Epithelial cell of esophagus (primary cell): ENCODE data around the gene JSRP1.

Source experiments
- DNase-seq: peaks from one replicate; pipeline ENCODE4 v3.0.0; 2010; ENCODE audit warnings: low read depth
- H3K4me3 ChIP-seq: 2 replicates; pipeline ENCODE4 v1.5.1; 2011; ENCODE audit warnings: mild to moderate bottlenecking, low read length, control low read depth
- CTCF ChIP-seq: IDR thresholded peaks from 2 replicates; pipeline ENCODE4 v1.5.1; 2011; ENCODE audit warnings: low read depth, mild to moderate bottlenecking, low read length, control low read depth, inconsistent platforms; ENCODE audit not compliant: insufficient read depth; ENCODE audit errors: missing control alignments

Gene JSRP1

GRCh38 chr19:2247433-2248101 lies 8.7 kb downstream of the JSRP1 start:
- H3K4me3 ChIP-seq = no peak overlapping the region
- TF ChIP-seq CTCF = no peak
- DNase-seq = no peak

GRCh38 chr19:2246801-2247361 lies 9.3 kb downstream of the JSRP1 start:
- no peak for TF ChIP-seq CTCF
- DNase-seq = no peak
- no peak overlapping the region for H3K4me3 ChIP-seq

GRCh38 chr19:2246014-2246620 lies 10.1 kb downstream of the JSRP1 start:
- no peak for DNase-seq
- TF ChIP-seq CTCF = no peak
- H3K4me3 ChIP-seq = no peak overlapping the region

- no peak for DNase-seq
- no peak for TF ChIP-seq CTCF
- no peak overlapping the region for H3K4me3 ChIP-seq
These were observed 10.9 kb downstream of the JSRP1 start for GRCh38 chr19:2245273-2245672.

GRCh38 chr19:2244486-2244885 lies 11.7 kb downstream of the JSRP1 start:
- no peak for TF ChIP-seq CTCF
- DNase-seq = no peak
- no peak overlapping the region for H3K4me3 ChIP-seq

- TF ChIP-seq CTCF = no peak
- DNase-seq = no peak
- no peak overlapping the region for H3K4me3 ChIP-seq
These were observed 12.1 kb downstream of the JSRP1 start for GRCh38 chr19:2244125-2244411.
